Fibroblast of lung (primary cell): ENCODE data around the gene PABPC1L.

ENCODE experiments used
- CTCF ChIP-seq, 2 donors: IDR thresholded peaks in 1 of 2; conservative IDR thresholded peaks in 1 of 2; 1 replicate in 1 of 2; 2 replicates in 1 of 2; pipeline ENCODE4 v1.5.1; 2011 to 2012; ENCODE audit warnings: low read length in 2 of 2, control low read depth in 1 of 2, inconsistent platforms in 1 of 2, low read depth in 1 of 2, mild to moderate bottlenecking in 1 of 2
- EZH2 ChIP-seq: IDR thresholded peaks from 2 replicates; pipeline ENCODE4 v1.5.1; 2012; ENCODE audit warnings: low read length, control low read depth, mild to moderate bottlenecking; ENCODE audit errors: missing control alignments

- TF ChIP-seq CTCF (conservative IDR thresholded peaks at IDR 0.05 in 1 of 2, IDR thresholded peaks at IDR 0.05 in 1 of 2; ENCODE audit: low read depth in 1 of 2, low read length in 2 of 2) (peak in 1 of 2 donors; percentile 40), EZH2 (no peak)
Measured at GRCh38 chr20:44911264-44911921, 1.5 kb downstream of the PABPC1L start.
